Fibroblast of skin of right biceps (primary cell): Measurements from ENCODE around the gene OPN4.

Source experiments
- DNase-seq: peaks from one replicate; pipeline ENCODE4 v3.0.0-alpha.2; 2013

OPN4 gene

GRCh38 chr10:86663576-86664339 is 9.4 kb downstream of the OPN4 start:
- no peak for DNase-seq

GRCh38 chr10:86664341-86665217 is 10.2 kb downstream of the OPN4 start:
- no peak for DNase-seq

- no peak for DNase-seq
Observed at GRCh38 chr10:86665218-86665607, 10.9 kb downstream of the OPN4 start.

GRCh38 chr10:86665868-86666267 is 11.5 kb downstream of the OPN4 start:
- DNase-seq: no peak

- DNase-seq: no peak
Observed at GRCh38 chr10:86666538-86666937, 12.2 kb downstream of the OPN4 start.

GRCh38 chr10:86667421-86668181 is 13.3 kb downstream of the OPN4 start:
- no peak for DNase-seq

GRCh38 chr10:86668297-86669165 is 14.2 kb downstream of the OPN4 start, which contains the start of gene LDB3:
Gene LDB3, plus strand, starts transcription at chr10:86668511. Its CDS starts 181 bp downstream, at chr10:86668692.
- DNase-seq: peak; percentile 66

GRCh38 chr10:86670290-86670811 is 16.0 kb downstream of the OPN4 start:
- DNase-seq: no peak

- no peak for DNase-seq
Observed at GRCh38 chr10:86670876-86671275, 16.5 kb downstream of the OPN4 start.

- DNase-seq: no peak
Observed at GRCh38 chr10:86671419-86671818, 17.1 kb downstream of the OPN4 start.

- peak; percentile 28 for DNase-seq
Observed at GRCh38 chr10:86671985-86672710, 17.8 kb downstream of the OPN4 start.

GRCh38 chr10:86673216-86673826 is 19.0 kb downstream of the OPN4 start:
- no peak for DNase-seq

- DNase-seq: no peak
Observed at GRCh38 chr10:86673827-86674581, 19.7 kb downstream of the OPN4 start.

- no peak for DNase-seq
Observed at GRCh38 chr10:86674912-86675311, 20.6 kb downstream of the OPN4 start.

- no peak for DNase-seq
Observed at GRCh38 chr10:86677374-86677773, 23.0 kb downstream of the OPN4 start.

- DNase-seq: no peak
Observed at GRCh38 chr10:86678999-86679792, 24.8 kb downstream of the OPN4 start.

GRCh38 chr10:86681047-86681446 is 26.7 kb downstream of the OPN4 start:
- DNase-seq: no peak

- DNase-seq: no peak
Observed at GRCh38 chr10:86681722-86682386, 27.5 kb downstream of the OPN4 start.

- DNase-seq: no peak
Observed at GRCh38 chr10:86682675-86683074, 28.3 kb downstream of the OPN4 start.
